Suprapubic skin (tissue), 3 donors: ENCODE measurements around the gene ATP11A.

Experiments
- POLR2A ChIP-seq, 2 donors: fragments of 450-650 bp; IDR thresholded peaks; one replicate each; pipeline ENCODE4 v1.6.1; 2017; ENCODE audit warnings: antibody characterized with exemption in 2 of 2, mild to moderate bottlenecking in 2 of 2, moderate library complexity in 2 of 2
- TF ChIP-seq, protein P1 (sequence below), 2 donors: fragments of 200-600 bp in 1 of 2; fragments of 450-650 bp in 1 of 2; sonication (generic) in 1 of 2; IDR thresholded peaks; one replicate each; pipeline ENCODE4 v1.5.1; 2016 to 2019; ENCODE audit warnings: antibody characterized with exemption in 2 of 2, mild to moderate bottlenecking in 1 of 2, moderate library complexity in 1 of 2

DNA sequence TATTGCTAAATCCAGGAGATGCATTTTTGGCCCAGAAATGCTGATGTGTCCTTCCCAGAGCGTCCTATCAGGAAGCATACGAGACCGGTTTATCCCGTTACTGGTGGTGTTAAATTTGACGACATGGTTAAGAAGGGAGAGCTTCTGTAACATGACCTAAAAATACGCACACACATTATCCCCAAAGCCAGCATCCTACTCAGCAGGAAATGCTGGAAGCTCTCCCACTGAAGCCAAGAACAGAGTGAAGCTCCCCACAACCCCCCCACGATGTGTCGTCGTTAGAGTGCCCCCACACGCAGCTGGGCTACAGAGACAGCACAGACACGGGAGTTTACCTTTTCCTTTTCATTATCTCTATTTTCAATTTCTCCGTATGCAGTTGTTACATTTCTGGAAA, 234.1 kb downstream of the ATP11A start:
- TF ChIP-seq POLR2A (IDR thresholded peaks at IDR 0.05) = no peak
- TF ChIP-seq, protein P1, sequence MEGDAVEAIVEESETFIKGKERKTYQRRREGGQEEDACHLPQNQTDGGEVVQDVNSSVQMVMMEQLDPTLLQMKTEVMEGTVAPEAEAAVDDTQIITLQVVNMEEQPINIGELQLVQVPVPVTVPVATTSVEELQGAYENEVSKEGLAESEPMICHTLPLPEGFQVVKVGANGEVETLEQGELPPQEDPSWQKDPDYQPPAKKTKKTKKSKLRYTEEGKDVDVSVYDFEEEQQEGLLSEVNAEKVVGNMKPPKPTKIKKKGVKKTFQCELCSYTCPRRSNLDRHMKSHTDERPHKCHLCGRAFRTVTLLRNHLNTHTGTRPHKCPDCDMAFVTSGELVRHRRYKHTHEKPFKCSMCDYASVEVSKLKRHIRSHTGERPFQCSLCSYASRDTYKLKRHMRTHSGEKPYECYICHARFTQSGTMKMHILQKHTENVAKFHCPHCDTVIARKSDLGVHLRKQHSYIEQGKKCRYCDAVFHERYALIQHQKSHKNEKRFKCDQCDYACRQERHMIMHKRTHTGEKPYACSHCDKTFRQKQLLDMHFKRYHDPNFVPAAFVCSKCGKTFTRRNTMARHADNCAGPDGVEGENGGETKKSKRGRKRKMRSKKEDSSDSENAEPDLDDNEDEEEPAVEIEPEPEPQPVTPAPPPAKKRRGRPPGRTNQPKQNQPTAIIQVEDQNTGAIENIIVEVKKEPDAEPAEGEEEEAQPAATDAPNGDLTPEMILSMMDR (IDR thresholded peaks at IDR 0.05) = no peak
